HL-60 (cell line): ENCODE results near the gene MSTN.

Experiments
- CTCF ChIP-seq: IDR thresholded peaks from one replicate; pipeline ENCODE4 v1.5.1; 2011; ENCODE audit warnings: low read length, control low read depth, inconsistent platforms; ENCODE audit not compliant: insufficient read depth
- GABPA ChIP-seq: IDR thresholded peaks from 2 replicates; pipeline ENCODE4 v1.6.1; 2012; ENCODE audit warnings: low read depth
- POLR2AphosphoS5 ChIP-seq: IDR thresholded peaks from 2 replicates; pipeline ENCODE4 v1.6.1; 2012; ENCODE audit warnings: low read depth
- REST ChIP-seq: IDR thresholded peaks from 2 replicates; pipeline ENCODE4 v1.6.1; 2012; ENCODE audit warnings: low read depth; ENCODE audit not compliant: insufficient replicate concordance

GRCh38 chr2:190063624-190064023 lies 1.1 kb upstream of the MSTN start:
- TF ChIP-seq CTCF (no peak), POLR2AphosphoS5 (no peak), GABPA (no peak), REST (no peak)
